H1 (cell line): ENCODE measurements around the gene TTC21A. TPM values are rescaled to one million over a fixed set of nuclear protein-coding genes. Genes with fewer than 3 reads are reported as not detected.

Experiments
- CTBP2 ChIP-seq: IDR thresholded peaks from 2 replicates; pipeline ENCODE4 v1.7.0; 2011; ENCODE audit warnings: borderline replicate concordance, mild to moderate bottlenecking, moderate library complexity, mixed read lengths, low read length; ENCODE audit not compliant: insufficient read depth, insufficient read length
- TAF7 ChIP-seq: optimal IDR thresholded peaks from 2 replicates; pipeline ENCODE3; 2011; ENCODE audit warnings: low read depth, mild to moderate bottlenecking, inconsistent platforms, low read length, moderate library complexity, borderline replicate concordance
- polyA plus RNA-seq, 7 experiments: library from polyadenylated mRNA; depleted of rRNA in 3 of 7; stranded (reverse) in 5 of 7; unstranded in 2 of 7; fragments of >200 nt in 5 of 7; fragments of 200-250 nt in 2 of 7; gene quantifications; 1 replicate in 5 of 7; 2 replicates in 1 of 7; 4 replicates in 1 of 7; pipeline versions ENCODE4 v1.2.1 to v1.2.3, GENCODE V29; 2011 to 2013; ENCODE audit warnings: missing spikeins in 2 of 7, mixed read lengths in 2 of 7
- total RNA-seq: library from RNA; stranded (reverse); fragmentation: NEBNext Ultra II Directional; extraction: Animal tissue kit (Norgen Biotek cat#: 25700); gene quantifications from 2 replicates; pipeline ENCODE4 v1.2.1, GENCODE V29; 2021

The TTC21A gene
- total and polyA plus RNA-seq, 2 of the 8 experiments (the other 6 are each of a cell fraction or from before 2014, with no cell fraction given), result 2.3 to 2.8 TPM

DNA sequence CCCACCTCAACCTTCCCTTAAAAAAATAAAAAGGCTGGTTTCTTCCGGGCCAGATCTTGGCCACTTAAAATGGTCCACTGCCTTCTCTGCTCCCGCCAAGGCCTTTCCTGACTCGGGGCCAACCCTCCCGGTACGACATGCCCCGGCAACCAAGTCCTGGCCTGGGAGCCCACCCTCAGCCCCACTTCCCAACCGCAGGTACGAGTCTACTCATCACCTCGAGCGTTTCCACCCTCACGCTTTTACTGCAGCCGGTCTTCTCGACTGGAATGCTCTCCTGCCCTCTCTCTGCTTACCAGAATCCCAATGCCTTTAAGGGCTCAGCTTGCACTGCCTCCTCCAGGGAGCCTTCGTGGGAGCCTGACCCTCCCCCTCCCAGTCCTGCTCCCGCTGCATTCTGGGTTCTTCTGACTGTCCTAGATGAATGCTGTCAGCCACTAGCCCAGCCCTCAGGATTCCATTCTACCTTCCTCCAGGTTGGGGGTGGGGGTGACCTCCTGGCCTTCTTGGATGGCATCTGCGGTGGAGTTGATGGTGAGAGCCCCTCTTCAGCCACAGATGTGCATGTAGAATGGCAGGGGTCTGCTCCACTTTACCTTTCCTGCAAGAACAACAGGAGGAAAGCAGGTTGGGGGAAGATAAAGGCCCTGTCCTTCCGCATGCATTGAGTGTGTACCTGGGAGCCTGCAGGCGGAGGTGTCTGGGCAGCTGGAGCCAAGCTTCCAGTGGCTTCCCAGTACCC is 47.0 kb downstream of the TTC21A start (continued):
- TF ChIP-seq TAF7 (peak; percentile 41), CTBP2 (peak; percentile 91)
